H1 (cell line): ENCODE data around the gene RNASEH2A. TPM values are rescaled to one million over a fixed set of nuclear protein-coding genes. Genes with fewer than 3 reads are reported as not detected.

Experiments
- JUND ChIP-seq: IDR thresholded peaks from 2 replicates; pipeline ENCODE4 v1.6.1; 2011; ENCODE audit warnings: mild to moderate bottlenecking, improper control_type of control experiment, low read length
- POU5F1 ChIP-seq: IDR thresholded peaks from 2 replicates; pipeline ENCODE4 v1.6.1; 2011; ENCODE audit warnings: low read depth, mild to moderate bottlenecking, low read length, moderate library complexity
- polyA plus RNA-seq, 7 experiments: library from polyadenylated mRNA; depleted of rRNA in 3 of 7; stranded (reverse) in 5 of 7; unstranded in 2 of 7; fragments of >200 nt in 5 of 7; fragments of 200-250 nt in 2 of 7; gene quantifications; 1 replicate in 5 of 7; 2 replicates in 1 of 7; 4 replicates in 1 of 7; pipeline versions ENCODE4 v1.2.1 to v1.2.3, GENCODE V29; 2011 to 2013; ENCODE audit warnings: missing spikeins in 2 of 7, mixed read lengths in 2 of 7
- total RNA-seq: library from RNA; stranded (reverse); fragmentation: NEBNext Ultra II Directional; extraction: Animal tissue kit (Norgen Biotek cat#: 25700); gene quantifications from 2 replicates; pipeline ENCODE4 v1.2.1, GENCODE V29; 2021

Gene RNASEH2A
- total and polyA plus RNA-seq, 2 of the 8 experiments (the other 6 are each of a cell fraction or from before 2014, with no cell fraction given), result 67.5 to 120 TPM

- no peak for TF ChIP-seq POU5F1
- no peak for TF ChIP-seq JUND
Measured at GRCh38 chr19:12825254-12826131, 19.1 kb downstream of the RNASEH2A start (continued).
